ENCODE data around the gene FAT1. TPM values are rescaled to one million over a fixed set of nuclear protein-coding genes. Genes with fewer than 3 reads are reported as not detected.

The FAT1 gene
- total and polyA plus RNA-seq, 9 of the 15 experiments (the other 6 are each of a cell fraction or from before 2014, with no cell fraction given), result 6.0 to 38.4 (median 21.4) TPM

GRCh38 chr4:186729856-186730255, 6.2 kb upstream of the FAT1 start (continued):
- no peak for TF ChIP-seq IRF9 (tag; IDR thresholded peaks at IDR 0.05)
- no peak for TF ChIP-seq ZNF133 (CRISPR knock-in tag; IDR thresholded peaks at IDR 0.05)

- in situ Hi-C loops (cut with MboI) (loop anchor here (10.0 kb wide), 1 partner anchor 826 kb away; no protein-coding TSS in a partner anchor), intact Hi-C loops (cut with micrococcal nuclease) (loop anchor here (5.0 to 10.0 kb wide), 6 partner anchors 114 to 876 kb away; no protein-coding TSS in a partner anchor)
- ChIA-PET POLR2A (no interaction called here), CTCF (ENCODE audit: low intra/inter-chr PET ratio) (no interaction called here)
- FAIRE-seq (no peak), DNase-seq (ENCODE audit: extremely low read depth in 1 of 4, low spot score in 3 of 4) (no peak), ATAC-seq (no peak)
- Histone ChIP-seq H3K4me2 (ENCODE audit: insufficient read depth, low read length) (no peak overlapping the region), H3K9ac (ENCODE audit: insufficient read depth in 1 of 2, low read depth in 2 of 2, low read length in 2 of 2) (no peak overlapping the region), H3K4me3 (no peak overlapping the region), H3K27ac (ENCODE audit: extremely low read depth, low read depth, low read length) (no peak overlapping the region), H3K4me1 (replicated peaks in 1 of 2; ENCODE audit: control insufficient read depth in 2 of 2, insufficient read depth in 2 of 2, low read length in 2 of 2) (peaks cover 15 to 31% of the 10 kb centered on the region in 2 experiments; a peak in 4 of 5 replicates), H4K20me1 (replicated peaks; ENCODE audit: control insufficient read depth, insufficient read depth, low read length) (no peaks in the 10 kb centered on the region), H3K27me3 (ENCODE audit: control insufficient read depth in 2 of 2, insufficient read depth in 2 of 2, low read length in 2 of 2) (peaks cover 10 to 30% of the 10 kb centered on the region in 2 experiments; a peak in 4 of 5 replicates), H3K36me3 (ENCODE audit: control insufficient read depth, insufficient read depth, low read length) (no peaks in the 10 kb centered on the region), H2AFZ (ENCODE audit: low read depth, low read length) (no peak overlapping the region), H3K9me1 (ENCODE audit: control insufficient read depth, insufficient read depth, low read length) (no peaks in the 10 kb centered on the region), H3K9me3 (replicated peaks; ENCODE audit: control insufficient read depth, insufficient read depth, low read depth, low read length) (no peaks in the 10 kb centered on the region), H3K79me2 (ENCODE audit: control insufficient read depth, insufficient read depth, low read length) (no peaks in the 10 kb centered on the region; the same call in 2 of the 3 replicates)
- 30% methylated on average over 4 of the region's 4 CpGs for WGBS (ENCODE audit: insufficient coverage, low coverage, missing lambda C conversion rate)
- no TSS peak for BruUV-seq (replicated peaks)
- TF ChIP-seq THRAP3 (IDR thresholded peaks at IDR 0.05; ENCODE audit: borderline replicate concordance) (no peak), CBFB (CRISPR knock-in tag; IDR thresholded peaks at IDR 0.05) (no peak), AFF1 (IDR thresholded peaks at IDR 0.05; ENCODE audit: low read depth in 1 of 2, partially characterized antibody in 2 of 2) (no peak), POLR2A (conservative IDR thresholded peaks at IDR 0.05) (no peak), POLR2AphosphoS5 (IDR thresholded peaks at IDR 0.05; ENCODE audit: control insufficient read depth, insufficient read depth, low read depth, low read length) (no peak), MXD1 (CRISPR knock-in tag; IDR thresholded peaks at IDR 0.05; ENCODE audit: borderline replicate concordance, poor library complexity, severe bottlenecking) (no peak), PCBP1 (IDR thresholded peaks at IDR 0.05; ENCODE audit: low read depth, low read length, poor library complexity, severe bottlenecking) (no peak), ETV1 (tag; conservative IDR thresholded peaks at IDR 0.05; ENCODE audit: low read depth) (no peak), DNMT1 (IDR thresholded peaks at IDR 0.05) (no peak), STAG1 (CRISPR knock-in tag; IDR thresholded peaks at IDR 0.05; ENCODE audit: borderline replicate concordance) (no peak), KLF6 (CRISPR knock-in tag; IDR thresholded peaks at IDR 0.05; ENCODE audit: borderline replicate concordance) (no peak)
Measured at GRCh38 chr4:186728631-186729271, 5.1 kb upstream of the FAT1 start.
